GM12892 (cell line): ENCODE measurements around the gene BTRC.

Experiments used
- DNase-seq: peaks from one replicate; pipeline ENCODE4 v3.0.0; 2011; ENCODE audit not compliant: insufficient read length
- FAIRE-seq: peaks from 2 replicates; lab custom pipeline; 2011; peaks lifted over from hg19 to GRCh38; lab: Jason Lieb, UNC
- POLR2A ChIP-seq: IDR thresholded peaks from 2 replicates; pipeline ENCODE4 v1.6.1; 2011; ENCODE audit warnings: low read depth, low read length, control low read depth
- POLR2AphosphoS5 ChIP-seq: IDR thresholded peaks from 2 replicates; pipeline ENCODE4 v1.6.1; 2011; ENCODE audit warnings: low read depth, low read length, control low read depth
- TAF1 ChIP-seq: IDR thresholded peaks from 2 replicates; pipeline ENCODE4 v1.6.1; 2011; ENCODE audit warnings: low read depth, mild to moderate bottlenecking, control low read depth, low read length, borderline replicate concordance

Gene BTRC

GRCh38 chr10:101570428-101571270 lies 216.7 kb downstream of the BTRC start:
- DNase-seq (no peak), FAIRE-seq (no peak)
- TF ChIP-seq POLR2AphosphoS5, result no peak
- no peak for TF ChIP-seq TAF1
- TF ChIP-seq POLR2A, result no peak

- DNase-seq, result no peak
- FAIRE-seq, result no peak
- TF ChIP-seq POLR2AphosphoS5, result no peak
- no peak for TF ChIP-seq TAF1
- TF ChIP-seq POLR2A, result no peak
Measured at GRCh38 chr10:101571271-101571925, 217.4 kb downstream of the BTRC start.

- FAIRE-seq (no peak), DNase-seq (no peak)
- TF ChIP-seq POLR2AphosphoS5, result no peak
- no peak for TF ChIP-seq TAF1
- no peak for TF ChIP-seq POLR2A
Measured at GRCh38 chr10:101572126-101572525, 218.2 kb downstream of the BTRC start.

- DNase-seq (no peak), FAIRE-seq (no peak)
- TF ChIP-seq TAF1, result no peak
- no peak for TF ChIP-seq POLR2AphosphoS5
- no peak for TF ChIP-seq POLR2A
Measured at GRCh38 chr10:101572785-101573184, 218.8 kb downstream of the BTRC start.

- FAIRE-seq (no peak), DNase-seq (no peak)
- TF ChIP-seq TAF1 (no peak), POLR2AphosphoS5 (no peak), POLR2A (no peak)
Measured at GRCh38 chr10:101573885-101574753, 220.2 kb downstream of the BTRC start.

- DNase-seq (no peak), FAIRE-seq (no peak)
- TF ChIP-seq POLR2AphosphoS5 (no peak), POLR2A (no peak), TAF1 (no peak)
Measured at GRCh38 chr10:101575091-101575490, 221.1 kb downstream of the BTRC start.

GRCh38 chr10:101575580-101576210 lies 221.7 kb downstream of the BTRC start:
- TF ChIP-seq TAF1, result no peak
- no peak for TF ChIP-seq POLR2AphosphoS5
- TF ChIP-seq POLR2A, result no peak
- FAIRE-seq, result no peak
- DNase-seq, result no peak

GRCh38 chr10:101576211-101576863 lies 222.4 kb downstream of the BTRC start:
- DNase-seq (no peak), FAIRE-seq (no peak)
- TF ChIP-seq POLR2A (no peak), TAF1 (no peak), POLR2AphosphoS5 (no peak)

- TF ChIP-seq TAF1 (no peak), POLR2AphosphoS5 (no peak), POLR2A (no peak)
- FAIRE-seq (no peak), DNase-seq (no peak)
Measured at GRCh38 chr10:101577121-101577871, 223.3 kb downstream of the BTRC start.

- no peak for TF ChIP-seq POLR2AphosphoS5
- TF ChIP-seq TAF1, result no peak
- no peak for TF ChIP-seq POLR2A
- FAIRE-seq (no peak), DNase-seq (no peak)
Measured at GRCh38 chr10:101578192-101578591, 224.2 kb downstream of the BTRC start.
